Stimulated activated CD8-positive, alpha-beta memory T cell treated with anti-CD3 and anti-CD28 coated beads, Interleukin-12 subunit alpha, Interleukin-12 subunit beta, amount 100 ng/mL, for 1 hour (primary cell): ENCODE results near the gene CDC14C.
"Not testable (repeated sequence)": the region's sequence is repeated elsewhere in the genome, so short reads cannot be mapped to it uniquely, and the experiment has no call there.

Experiments used
- DNase-seq: peaks from one replicate; pipeline ENCODE4 v3.0.0-alpha.2; 2020; ENCODE audit warnings: low read depth

CDC14C gene

GRCh38 chr7:48924433-48924832 is at the start of gene CDC14C:
TSS of gene CDC14C (plus strand) at chr7:48924547. CDS start at chr7:48924673, 126 bp downstream.
- DNase-seq, result no peak

- no peak for DNase-seq
Observed at GRCh38 chr7:48875045-48875916, 49.1 kb upstream of the CDC14C start.

GRCh38 chr7:48876087-48876486 is 48.3 kb upstream of the CDC14C start:
- no peak for DNase-seq

- DNase-seq, result no peak
Observed at GRCh38 chr7:48880851-48881250, 43.5 kb upstream of the CDC14C start.

- no peak for DNase-seq
Observed at GRCh38 chr7:48887500-48887899, 36.8 kb upstream of the CDC14C start.

- DNase-seq, result no peak
Observed at GRCh38 chr7:48894574-48894973, 29.8 kb upstream of the CDC14C start.

GRCh38 chr7:48899932-48900331 is 24.4 kb upstream of the CDC14C start:
- DNase-seq, result no peak

- DNase-seq, result no peak
Observed at GRCh38 chr7:48901966-48902365, 22.4 kb upstream of the CDC14C start.

- no peak for DNase-seq
Observed at GRCh38 chr7:48904975-48905374, 19.4 kb upstream of the CDC14C start.

- DNase-seq, result not testable (repeated sequence)
Observed at GRCh38 chr7:48905686-48906085, 18.7 kb upstream of the CDC14C start.

GRCh38 chr7:48909887-48910286 is 14.5 kb upstream of the CDC14C start:
- not testable (repeated sequence) for DNase-seq

GRCh38 chr7:48931481-48931880 is 7.1 kb downstream of the CDC14C start:
- no peak for DNase-seq

- no peak for DNase-seq
Observed at GRCh38 chr7:48932126-48932910, 8.0 kb downstream of the CDC14C start.

GRCh38 chr7:48933549-48934085 is 9.3 kb downstream of the CDC14C start:
- DNase-seq, result no peak

- DNase-seq, result no peak
Observed at GRCh38 chr7:48938539-48939295, 14.4 kb downstream of the CDC14C start.

- DNase-seq, result no peak
Observed at GRCh38 chr7:48943279-48943990, 19.1 kb downstream of the CDC14C start.

- DNase-seq, result no peak
Observed at GRCh38 chr7:48955916-48956315, 31.6 kb downstream of the CDC14C start.

- no peak for DNase-seq
Observed at GRCh38 chr7:48959676-48960075, 35.3 kb downstream of the CDC14C start.

- no peak for DNase-seq
Observed at GRCh38 chr7:48962821-48963505, 38.6 kb downstream of the CDC14C start.

GRCh38 chr7:48964074-48964473 is 39.7 kb downstream of the CDC14C start:
- no peak for DNase-seq

GRCh38 chr7:48971173-48971572 is 46.8 kb downstream of the CDC14C start:
- no peak for DNase-seq
